KOPT-K1 (cell line): ENCODE results near the gene LRRC14B.
A peak's percentile ranks its signal among the peaks of the same experiment; 100 is the strongest.
"Not testable (repeated sequence)": the region's sequence is repeated elsewhere in the genome, so short reads cannot be mapped to it uniquely, and the experiment has no call there.

Experiments used
- H3K27ac ChIP-seq: fragments of 200-600 bp; sonication (generic); 2 replicates; pipeline ENCODE4 v1.5.1; 2016; ENCODE audit warnings: antibody characterized with exemption, mild to moderate bottlenecking, low read depth, low read length; ENCODE audit not compliant: poor library complexity, severe bottlenecking
- H3K36me3 ChIP-seq: fragments of 200-600 bp; sonication (generic); 2 replicates; pipeline ENCODE4 v1.5.1; 2017; ENCODE audit warnings: antibody characterized with exemption, mild to moderate bottlenecking, low read length, moderate library complexity; ENCODE audit not compliant: insufficient read depth
- H3K9me3 ChIP-seq: fragments of 200-600 bp; sonication (generic); 2 replicates; pipeline ENCODE4 v1.5.1; 2017; ENCODE audit warnings: antibody characterized with exemption, low read length, mild to moderate bottlenecking; ENCODE audit not compliant: insufficient read depth, poor library complexity, severe bottlenecking

LRRC14B gene

GRCh38 chr5:189976-190365 is 1.3 kb upstream of the LRRC14B start:
- peak overlapping the region; percentile 66 for H3K27ac ChIP-seq
- H3K36me3 ChIP-seq, result no peaks in the 10 kb centered on the region
- no peaks in the 10 kb centered on the region for H3K9me3 ChIP-seq

GRCh38 chr5:190366-191035 is 794 bp upstream of the LRRC14B start:
- H3K27ac ChIP-seq, result peak overlapping the region; percentile 66
- no peaks in the 10 kb centered on the region for H3K36me3 ChIP-seq
- H3K9me3 ChIP-seq, result no peaks in the 10 kb centered on the region

- Histone ChIP-seq H3K36me3 (no peaks in the 10 kb centered on the region), H3K27ac (peak overlapping the region; percentile 66), H3K9me3 (no peaks in the 10 kb centered on the region)
These were observed 825 bp downstream of the LRRC14B start for GRCh38 chr5:191949-192690.

- Histone ChIP-seq H3K27ac (no peak overlapping the region), H3K9me3 (no peaks in the 10 kb centered on the region), H3K36me3 (no peaks in the 10 kb centered on the region)
These were observed 1.3 kb downstream of the LRRC14B start for GRCh38 chr5:192691-192969.

GRCh38 chr5:192970-193831 is 1.9 kb downstream of the LRRC14B start:
- no peaks in the 10 kb centered on the region for H3K9me3 ChIP-seq
- peaks cover 2% of the 10 kb centered on the region; the same call in 1 of the 2 replicates for H3K36me3 ChIP-seq
- no peak overlapping the region for H3K27ac ChIP-seq

- Histone ChIP-seq H3K36me3 (peaks cover 10% of the 10 kb centered on the region; the same call in 1 of the 2 replicates), H3K27ac (no peak overlapping the region), H3K9me3 (no peaks in the 10 kb centered on the region)
These were observed 2.8 kb downstream of the LRRC14B start for GRCh38 chr5:194102-194501.

GRCh38 chr5:194603-195209 is 3.4 kb downstream of the LRRC14B start:
- no peaks in the 10 kb centered on the region for H3K9me3 ChIP-seq
- no peak overlapping the region for H3K27ac ChIP-seq
- H3K36me3 ChIP-seq, result peaks cover 10% of the 10 kb centered on the region; the same call in 1 of the 2 replicates

GRCh38 chr5:195401-196160 is 4.3 kb downstream of the LRRC14B start:
- no peak overlapping the region for H3K27ac ChIP-seq
- H3K9me3 ChIP-seq, result no peaks in the 10 kb centered on the region
- H3K36me3 ChIP-seq, result peaks cover 10% of the 10 kb centered on the region; the same call in 1 of the 2 replicates

- Histone ChIP-seq H3K36me3 (peaks cover 10% of the 10 kb centered on the region; the same call in 1 of the 2 replicates), H3K27ac (no peak overlapping the region), H3K9me3 (no peaks in the 10 kb centered on the region)
These were observed 5.1 kb downstream of the LRRC14B start for GRCh38 chr5:196350-196749.

- H3K27ac ChIP-seq, H3K9me3 ChIP-seq: not testable (repeated sequence)
- H3K36me3 ChIP-seq, result peaks cover 13% of the 10 kb centered on the region; the same call in 1 of the 2 replicates
These were observed 5.7 kb downstream of the LRRC14B start for GRCh38 chr5:197031-197430.

GRCh38 chr5:197892-198489 is 6.7 kb downstream of the LRRC14B start:
- no peaks in the 10 kb centered on the region for H3K9me3 ChIP-seq
- no peak overlapping the region for H3K27ac ChIP-seq
- H3K36me3 ChIP-seq, result peaks cover 23% of the 10 kb centered on the region; the same call in 1 of the 2 replicates

GRCh38 chr5:198516-199196 is 7.4 kb downstream of the LRRC14B start:
- Histone ChIP-seq H3K9me3 (no peaks in the 10 kb centered on the region), H3K36me3 (peaks cover 29% of the 10 kb centered on the region; the same call in 1 of the 2 replicates), H3K27ac (no peak overlapping the region)

GRCh38 chr5:199197-199949 is 8.1 kb downstream of the LRRC14B start:
- Histone ChIP-seq H3K27ac (no peak overlapping the region), H3K9me3 (no peaks in the 10 kb centered on the region), H3K36me3 (peaks cover 36% of the 10 kb centered on the region)
